Loucy (cell line): ENCODE measurements around the gene HEPACAM2.

Source experiments
- CTCF ChIP-seq: fragments of 200-600 bp; sonication (generic); conservative IDR thresholded peaks from 2 replicates; pipeline ENCODE4 v1.5.1; 2014; ENCODE audit warnings: mild to moderate bottlenecking, antibody characterized with exemption, low read length
- EZH2phosphoT487 ChIP-seq: fragments of 200-600 bp; IDR thresholded peaks from 2 replicates; pipeline ENCODE4 v1.6.1; 2018; ENCODE audit warnings: antibody characterized with exemption, mild to moderate bottlenecking, moderate library complexity, borderline replicate concordance

- TF ChIP-seq CTCF: peak; percentile 89
- 0 out of 2 replicates have a peak, but pooled peaks have one; percentile 27 for TF ChIP-seq EZH2phosphoT487
These were observed 19.5 kb upstream of the HEPACAM2 start for GRCh38 chr7:93245525-93246432.
